Measurements from ENCODE around the gene GSPT1.

DNA sequence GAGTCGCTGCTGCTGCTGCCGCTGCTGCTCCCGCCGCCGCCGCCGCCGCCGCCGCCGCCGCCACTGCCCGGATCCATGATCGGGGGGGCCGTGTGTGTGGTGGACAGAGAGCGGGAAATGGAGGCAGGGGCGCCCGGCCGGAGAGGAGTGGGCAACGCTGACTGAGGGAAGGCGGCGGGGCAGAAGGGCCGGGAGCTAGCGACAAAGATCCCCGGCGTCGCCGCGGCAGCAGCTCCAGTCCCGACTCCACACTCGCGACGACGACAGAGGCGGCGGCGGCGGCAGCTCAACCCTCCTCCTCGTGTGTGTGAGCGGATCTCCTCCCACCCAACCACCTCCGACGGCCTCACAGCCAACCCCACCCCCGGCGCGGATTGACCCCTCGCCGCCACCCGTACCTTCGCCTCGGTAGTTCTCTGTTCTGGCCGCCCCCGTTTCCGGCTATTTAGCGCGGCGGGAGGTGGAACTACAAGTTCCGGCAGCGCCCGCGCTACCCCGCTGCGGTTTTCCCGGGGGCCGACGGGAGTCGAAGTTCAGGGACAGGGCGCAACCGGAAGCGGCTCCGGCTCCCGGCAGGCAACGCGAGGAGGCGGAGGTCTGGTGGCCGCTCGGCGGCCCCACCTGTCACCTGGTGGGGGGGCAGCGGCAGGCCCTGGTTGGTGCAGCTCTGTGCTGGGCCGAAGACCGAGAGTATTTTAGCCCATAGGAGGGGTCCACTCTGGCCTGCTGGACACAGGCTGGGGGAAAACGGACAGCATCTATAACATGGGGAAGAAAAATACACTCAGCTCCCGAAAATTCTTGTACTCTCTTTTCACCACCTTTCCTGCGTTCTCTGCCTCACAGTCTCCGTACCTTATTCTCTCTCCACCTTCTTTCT lies at the start of gene GSPT1:
- peak; percentile 93 for TF ChIP-seq POLR2A (IDR thresholded peaks at IDR 0.05)
- TF ChIP-seq, protein P1, sequence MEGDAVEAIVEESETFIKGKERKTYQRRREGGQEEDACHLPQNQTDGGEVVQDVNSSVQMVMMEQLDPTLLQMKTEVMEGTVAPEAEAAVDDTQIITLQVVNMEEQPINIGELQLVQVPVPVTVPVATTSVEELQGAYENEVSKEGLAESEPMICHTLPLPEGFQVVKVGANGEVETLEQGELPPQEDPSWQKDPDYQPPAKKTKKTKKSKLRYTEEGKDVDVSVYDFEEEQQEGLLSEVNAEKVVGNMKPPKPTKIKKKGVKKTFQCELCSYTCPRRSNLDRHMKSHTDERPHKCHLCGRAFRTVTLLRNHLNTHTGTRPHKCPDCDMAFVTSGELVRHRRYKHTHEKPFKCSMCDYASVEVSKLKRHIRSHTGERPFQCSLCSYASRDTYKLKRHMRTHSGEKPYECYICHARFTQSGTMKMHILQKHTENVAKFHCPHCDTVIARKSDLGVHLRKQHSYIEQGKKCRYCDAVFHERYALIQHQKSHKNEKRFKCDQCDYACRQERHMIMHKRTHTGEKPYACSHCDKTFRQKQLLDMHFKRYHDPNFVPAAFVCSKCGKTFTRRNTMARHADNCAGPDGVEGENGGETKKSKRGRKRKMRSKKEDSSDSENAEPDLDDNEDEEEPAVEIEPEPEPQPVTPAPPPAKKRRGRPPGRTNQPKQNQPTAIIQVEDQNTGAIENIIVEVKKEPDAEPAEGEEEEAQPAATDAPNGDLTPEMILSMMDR (IDR thresholded peaks at IDR 0.05): peak in 2 of 4 experiments; percentile 60 to 67

Data from prostate gland (tissue), 2 donors.